Measurements from ENCODE around the gene SECISBP2.

GRCh38 chr9:89380437-89381307 lies 62.4 kb downstream of the SECISBP2 start:
- TF ChIP-seq BHLHE40 (IDR thresholded peaks at IDR 0.05; ENCODE audit: low read depth, low read length) = no peak
- no peak for TF ChIP-seq EP300 (IDR thresholded peaks at IDR 0.05)
- no peak for TF ChIP-seq SMC3 (IDR thresholded peaks at IDR 0.05)
- no peak for TF ChIP-seq CTCF (IDR thresholded peaks at IDR 0.05)
- no peak for TF ChIP-seq HDAC2 (IDR thresholded peaks at IDR 0.05)
- no peak for TF ChIP-seq POLR2A (IDR thresholded peaks at IDR 0.05; ENCODE audit: low read length)
- TF ChIP-seq MAX (IDR thresholded peaks at IDR 0.05) = no peak
- TF ChIP-seq, protein P1, sequence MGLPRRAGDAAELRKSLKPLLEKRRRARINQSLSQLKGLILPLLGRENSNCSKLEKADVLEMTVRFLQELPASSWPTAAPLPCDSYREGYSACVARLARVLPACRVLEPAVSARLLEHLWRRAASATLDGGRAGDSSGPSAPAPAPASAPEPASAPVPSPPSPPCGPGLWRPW (IDR thresholded peaks at IDR 0.05) = no peak
- TF ChIP-seq REST (IDR thresholded peaks at IDR 0.05) = no peak
- no peak for TF ChIP-seq MYC (IDR thresholded peaks at IDR 0.05; ENCODE audit: borderline replicate concordance, low read length)
- no peak for TF ChIP-seq POLR2AphosphoS2 (conservative IDR thresholded peaks at IDR 0.05; ENCODE audit: low read length)
